CD4-positive, alpha-beta T cell (primary cell): Measurements from ENCODE around the gene BBS5. TPM values are rescaled to one million over a fixed set of nuclear protein-coding genes. Genes with fewer than 3 reads are reported as not detected.

Experiments used
- ATAC-seq: fragments of 200-7000 bp; cut with Tn5 transposase; one replicate; pipeline ENCODE4 v1.10.0; 2022; ENCODE audit warnings: mild to moderate bottlenecking; ENCODE audit not compliant: poor library complexity
- CTCF ChIA-PET: fragments of 350-600 bp; sonication (Branson Sonifier 250); formaldehyde crosslinking; loops from one replicate; lab custom pipeline; 2021; ENCODE audit warnings: antibody characterized with exemption, inconsistent platforms; lab: Charles Lee
- POLR2A ChIA-PET: fragments of 350-600 bp; sonication (Branson Sonifier 250); formaldehyde crosslinking; loops from one replicate; lab custom pipeline; 2021; ENCODE audit warnings: antibody characterized with exemption, inconsistent platforms; lab: Charles Lee
- DNase-seq, 14 experiments: peaks; one replicate each; pipeline ENCODE4 v3.0.0-alpha.2; 2013 to 2020; ENCODE audit warnings: mixed read lengths in 2 of 14
- H3K27ac ChIP-seq, 2 donors: one replicate each; pipeline versions ENCODE4 v1.5.1 to v1.7.0; 2013; ENCODE audit warnings: low read length in 2 of 2, low read depth in 1 of 2, mild to moderate bottlenecking in 1 of 2
- H3K27me3 ChIP-seq, 2 experiments: 1 replicate in 1 of 2; 2 replicates in 1 of 2; pipeline versions ENCODE4 v1.6.1 to v1.7.0; 2013; ENCODE audit warnings: low read length in 2 of 2, control low read depth in 1 of 2, mild to moderate bottlenecking in 1 of 2, moderate library complexity in 1 of 2; ENCODE audit not compliant: insufficient read depth in 2 of 2, control insufficient read depth in 1 of 2
- H3K36me3 ChIP-seq: one replicate; pipeline ENCODE4 v1.6.1; 2013; ENCODE audit warnings: low read length, control low read depth; ENCODE audit not compliant: insufficient read depth
- H3K4me1 ChIP-seq: one replicate; pipeline ENCODE4 v1.6.1; 2013; ENCODE audit warnings: low read length, control low read depth; ENCODE audit not compliant: insufficient read depth
- H3K4me3 ChIP-seq: one replicate; pipeline ENCODE4 v1.5.1; 2013; ENCODE audit warnings: mild to moderate bottlenecking, low read length, moderate library complexity
- H3K9me3 ChIP-seq, 2 experiments: 1 replicate in 1 of 2; 2 replicates in 1 of 2; pipeline versions ENCODE4 v1.6.1 to v1.7.0; 2013; ENCODE audit warnings: low read length in 2 of 2, mild to moderate bottlenecking in 2 of 2, control low read depth in 1 of 2, moderate library complexity in 1 of 2; ENCODE audit not compliant: control insufficient read depth in 1 of 2, insufficient read depth in 1 of 2
- H3K27ac Mint-ChIP-seq: one replicate; pipeline ENCODE4 v1.8.0; 2020; ENCODE audit warnings: mixed read lengths
- H3K27me3 Mint-ChIP-seq: one replicate; pipeline ENCODE4 v1.8.0; 2021; ENCODE audit warnings: mixed read lengths
- H3K36me3 Mint-ChIP-seq: one replicate; pipeline ENCODE4 v1.8.0; 2021; ENCODE audit warnings: low read depth, mixed read lengths
- H3K4me1 Mint-ChIP-seq: one replicate; pipeline ENCODE4 v1.8.0; 2021; ENCODE audit warnings: low read depth, mixed read lengths
- H3K4me3 Mint-ChIP-seq: one replicate; pipeline ENCODE4 v1.8.0; 2020; ENCODE audit warnings: mild to moderate bottlenecking, mixed read lengths
- H3K9me3 Mint-ChIP-seq: one replicate; pipeline ENCODE4 v1.8.0; 2020; ENCODE audit warnings: mixed read lengths
- CTCF ChIP-seq: fragments of 200-600 bp; IDR thresholded peaks from one replicate; pipeline ENCODE4 v1.8.0; 2022; ENCODE audit warnings: antibody characterized with exemption, mild to moderate bottlenecking
- intact Hi-C, 2 experiments: fragments of 100-400 bp; cut with DNase I in 1 of 2; cut with micrococcal nuclease in 1 of 2; formaldehyde crosslinking; loops; one replicate each; pipeline versions ENCODE4 v1.15.1 to v1.9.0; 2023 to 2025; cut with DNase I, micrococcal nuclease
- total RNA-seq, 174 experiments: library from RNA in 2 of 174; stranded (reverse) in 2 of 174; gene quantifications; one replicate each; pipeline ENCODE4 v1.2.3 and lab custom pipeline; 2021 to 2026

The BBS5 gene
- total RNA-seq, 2 experiments from 2014 or later, result 2.1 to 2.2 TPM

GRCh38 chr2:169511818-169512217 is 32.5 kb downstream of the BBS5 start:
- H3K27ac ChIP-seq, result no peak overlapping the region
- Mint-ChIP-seq H3K36me3 (no peaks in the 10 kb centered on the region), H3K4me3 (no peak overlapping the region), H3K27ac (no peak overlapping the region), H3K27me3 (no peaks in the 10 kb centered on the region), H3K4me1 (no peaks in the 10 kb centered on the region), H3K9me3 (no peaks in the 10 kb centered on the region)
- POLR2A ChIA-PET, result interaction anchor here (0.5 kb wide), 1 partner anchor 549 kb away, joined by 3 read pairs; no protein-coding TSS in a partner anchor
- ATAC-seq (no peak), DNase-seq (no peak)
- H3K36me3 ChIP-seq, result no peaks in the 10 kb centered on the region
- no peak overlapping the region for H3K4me3 ChIP-seq
- H3K9me3 ChIP-seq, result no peaks in the 10 kb centered on the region
- no peaks in the 10 kb centered on the region for H3K27me3 ChIP-seq
- no peaks in the 10 kb centered on the region for H3K4me1 ChIP-seq
- TF ChIP-seq CTCF, result no peak
- intact Hi-C loops, result no loop called here
- CTCF ChIA-PET, result interaction anchor here (1.0 kb wide), 1 partner anchor 23 kb away, joined by 3 read pairs; no protein-coding TSS in a partner anchor

DNA sequence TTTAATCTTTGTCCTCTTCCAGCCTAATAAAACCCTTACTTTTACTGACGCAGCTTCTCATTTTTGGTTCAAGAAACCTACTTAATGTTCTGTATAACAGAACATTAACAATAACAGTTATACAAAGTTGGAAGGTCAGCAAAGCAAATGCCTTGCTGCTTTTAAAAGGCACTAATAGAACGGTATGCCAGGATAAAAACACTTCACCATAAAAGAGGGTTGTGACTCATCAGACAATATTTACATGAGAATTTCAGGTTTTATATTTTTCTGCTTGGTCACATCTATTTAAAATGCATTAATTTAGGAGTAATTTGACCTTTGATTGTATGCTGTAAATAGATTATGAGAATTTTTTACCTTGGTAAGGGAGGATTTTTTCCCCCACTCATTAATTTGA is 33.2 kb downstream of the BBS5 start:
- TF ChIP-seq CTCF, result no peak
- ATAC-seq (no peak), DNase-seq (no peak)
- no peaks in the 10 kb centered on the region for H3K36me3 ChIP-seq
- H3K9me3 ChIP-seq, result no peaks in the 10 kb centered on the region
- H3K4me3 ChIP-seq, result no peak overlapping the region
- H3K36me3 Mint-ChIP-seq, result no peaks in the 10 kb centered on the region
- no peaks in the 10 kb centered on the region for H3K27me3 Mint-ChIP-seq
- no peak overlapping the region for H3K4me3 Mint-ChIP-seq
- no peaks in the 10 kb centered on the region for H3K4me1 Mint-ChIP-seq
- ChIA-PET CTCF (interaction anchor here (1.0 kb wide), 1 partner anchor 24 kb away, joined by 3 read pairs; no protein-coding TSS in a partner anchor), POLR2A (no interaction called here)
- no peaks in the 10 kb centered on the region for H3K4me1 ChIP-seq
- H3K27me3 ChIP-seq, result no peaks in the 10 kb centered on the region
- no peak overlapping the region for H3K27ac Mint-ChIP-seq
- H3K9me3 Mint-ChIP-seq, result no peaks in the 10 kb centered on the region
- H3K27ac ChIP-seq, result no peak overlapping the region
- intact Hi-C loops, result no loop called here

DNA sequence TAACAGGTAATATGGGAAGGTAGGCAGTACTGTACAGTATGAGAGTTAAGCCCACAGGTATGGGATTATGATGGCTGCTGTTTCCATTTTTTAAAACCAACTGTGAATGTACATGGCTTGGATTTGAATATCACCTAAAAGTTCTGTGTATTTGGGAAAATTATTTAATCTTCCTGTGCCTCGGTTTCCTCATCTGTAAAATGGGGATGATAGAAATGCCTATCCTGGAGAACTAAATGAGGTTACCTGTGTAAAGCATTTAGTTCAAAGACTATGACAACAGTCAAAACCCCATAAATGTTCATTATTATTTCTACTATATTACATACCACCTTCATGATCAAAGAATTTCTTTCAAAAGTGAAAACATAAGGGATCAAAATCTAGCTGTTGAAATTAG is 33.8 kb downstream of the BBS5 start:
- no peak overlapping the region for H3K27ac Mint-ChIP-seq
- Histone ChIP-seq H3K27ac (no peak overlapping the region), H3K4me3 (no peak overlapping the region), H3K36me3 (no peaks in the 10 kb centered on the region), H3K27me3 (no peaks in the 10 kb centered on the region), H3K9me3 (no peaks in the 10 kb centered on the region), H3K4me1 (no peaks in the 10 kb centered on the region)
- H3K4me3 Mint-ChIP-seq, result no peak overlapping the region
- no peak for ATAC-seq
- DNase-seq, result no peak
- intact Hi-C loops, result no loop called here
- H3K27me3 Mint-ChIP-seq, result no peaks in the 10 kb centered on the region
- CTCF ChIA-PET, result no interaction called here
- H3K36me3 Mint-ChIP-seq, result no peaks in the 10 kb centered on the region
- no peak for TF ChIP-seq CTCF
- POLR2A ChIA-PET, result no interaction called here
- H3K9me3 Mint-ChIP-seq, result no peaks in the 10 kb centered on the region
- no peaks in the 10 kb centered on the region for H3K4me1 Mint-ChIP-seq
